ENCODE results near the gene RBM44.

- TF ChIP-seq POLR2A (IDR thresholded peaks at IDR 0.05), result no peak
- TF ChIP-seq, protein P1, sequence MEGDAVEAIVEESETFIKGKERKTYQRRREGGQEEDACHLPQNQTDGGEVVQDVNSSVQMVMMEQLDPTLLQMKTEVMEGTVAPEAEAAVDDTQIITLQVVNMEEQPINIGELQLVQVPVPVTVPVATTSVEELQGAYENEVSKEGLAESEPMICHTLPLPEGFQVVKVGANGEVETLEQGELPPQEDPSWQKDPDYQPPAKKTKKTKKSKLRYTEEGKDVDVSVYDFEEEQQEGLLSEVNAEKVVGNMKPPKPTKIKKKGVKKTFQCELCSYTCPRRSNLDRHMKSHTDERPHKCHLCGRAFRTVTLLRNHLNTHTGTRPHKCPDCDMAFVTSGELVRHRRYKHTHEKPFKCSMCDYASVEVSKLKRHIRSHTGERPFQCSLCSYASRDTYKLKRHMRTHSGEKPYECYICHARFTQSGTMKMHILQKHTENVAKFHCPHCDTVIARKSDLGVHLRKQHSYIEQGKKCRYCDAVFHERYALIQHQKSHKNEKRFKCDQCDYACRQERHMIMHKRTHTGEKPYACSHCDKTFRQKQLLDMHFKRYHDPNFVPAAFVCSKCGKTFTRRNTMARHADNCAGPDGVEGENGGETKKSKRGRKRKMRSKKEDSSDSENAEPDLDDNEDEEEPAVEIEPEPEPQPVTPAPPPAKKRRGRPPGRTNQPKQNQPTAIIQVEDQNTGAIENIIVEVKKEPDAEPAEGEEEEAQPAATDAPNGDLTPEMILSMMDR (IDR thresholded peaks at IDR 0.05), result no peak
Measured at GRCh38 chr2:237819231-237819630, 20.7 kb downstream of the RBM44 start.

Data from testis (tissue), 2 donors.